ENCODE results near the gene TNFAIP8. TPM values are rescaled to one million over a fixed set of nuclear protein-coding genes. Genes with fewer than 3 reads are reported as not detected.
A peak's percentile ranks its signal among the peaks of the same experiment; 100 is the strongest.

TNFAIP8 gene
- total and polyA plus RNA-seq, 3 experiments from 2014 or later, result 207 to 311 (median 295) TPM

GRCh38 chr5:119333421-119333851 is 22.4 kb upstream of the TNFAIP8 start:
- no peak for DNase-seq

DNA sequence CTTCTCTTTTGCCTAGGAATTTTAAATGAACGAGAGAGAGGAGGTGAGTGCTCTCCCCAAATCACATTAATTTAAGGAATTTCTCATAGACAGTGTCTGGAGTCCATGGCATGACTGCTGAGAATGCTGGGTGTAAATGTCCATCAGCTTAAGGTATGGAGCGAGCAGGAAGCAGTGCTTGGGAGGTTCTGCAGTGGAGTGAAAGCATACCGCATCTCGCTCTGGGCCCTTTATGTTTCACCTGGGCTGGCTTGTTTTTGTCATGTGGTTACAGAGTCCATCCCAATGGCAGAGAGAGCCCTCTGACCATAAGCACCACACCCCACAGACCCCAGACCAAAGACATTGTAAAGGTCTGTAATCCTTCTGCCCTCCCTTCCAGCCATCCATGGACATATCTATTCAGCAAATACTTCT is 20.6 kb upstream of the TNFAIP8 start:
- Mint-ChIP-seq H3K9me3 (no peaks in the 10 kb centered on the region), H3K27ac (peak overlapping the region; percentile 37 to 99 (median 93)), H3K4me1 (peaks cover 94 to 98% (median 97%) of the 10 kb centered on the region in 3 donors), H3K36me3 (peaks cover 0 to 7% (median 6%) of the 10 kb centered on the region in 3 donors), H3K4me3 (peak overlapping the region; percentile 63 to 89 (median 87)), H3K27me3 (no peaks in the 10 kb centered on the region)
- Histone ChIP-seq H3K4me3 (ENCODE audit: low read length) (peak overlapping the region; percentile 44), H3K27me3 (ENCODE audit: insufficient read depth, low read length, poor library complexity, severe bottlenecking) (no peaks in the 10 kb centered on the region), H3K36me3 (ENCODE audit: insufficient read depth, low read length) (no peaks in the 10 kb centered on the region), H3K27ac (ENCODE audit: low read depth, low read length) (no peak overlapping the region), H3K4me1 (ENCODE audit: insufficient read depth, low read length) (peaks cover 98% of the 10 kb centered on the region), H3K9me3 (ENCODE audit: low read length) (no peaks in the 10 kb centered on the region)
- CTCF ChIA-PET, result interaction anchor here (1.2 to 3.9 kb wide), 7 partner anchors 20 to 347 kb away, joined by 3 to 19 read pairs (median 4); partner anchors contain the start of genes DTWD2 and TNFAIP8
- no peak for DNase-seq
- POLR2A ChIA-PET, result no interaction called here

More at GRCh38 chr5:119333421-119333851, 22.4 kb upstream of the TNFAIP8 start:
- Histone ChIP-seq H3K4me3 (ENCODE audit: low read length) (peak overlapping the region; percentile 27), H3K36me3 (ENCODE audit: insufficient read depth, low read length) (no peaks in the 10 kb centered on the region), H3K9me3 (ENCODE audit: low read length) (no peaks in the 10 kb centered on the region), H3K4me1 (ENCODE audit: insufficient read depth, low read length) (peaks cover 98% of the 10 kb centered on the region), H3K27ac (ENCODE audit: low read depth, low read length) (no peak overlapping the region), H3K27me3 (ENCODE audit: insufficient read depth, low read length, poor library complexity, severe bottlenecking) (no peaks in the 10 kb centered on the region)
- peak overlapping the region; percentile 89 to 99 (median 94) for H3K27ac Mint-ChIP-seq
- H3K4me1 Mint-ChIP-seq, result peaks cover 92 to 98% (median 97%) of the 10 kb centered on the region in 3 donors
- peak overlapping the region; percentile 83 to 89 (median 87) for H3K4me3 Mint-ChIP-seq
- POLR2A ChIA-PET, result interaction anchor here (0.6 to 0.7 kb wide), 2 partner anchors 10 to 39 kb away, joined by 3 to 7 read pairs; no protein-coding TSS in a partner anchor
- CTCF ChIA-PET, result interaction anchor here (1.1 to 7.5 kb wide), 5 partner anchors 11 to 64 kb away, joined by 3 to 39 read pairs (median 4); no protein-coding TSS in a partner anchor
- no peaks in the 10 kb centered on the region for H3K9me3 Mint-ChIP-seq
- no peaks in the 10 kb centered on the region for H3K27me3 Mint-ChIP-seq
- H3K36me3 Mint-ChIP-seq, result peaks cover 0 to 7% (median 4%) of the 10 kb centered on the region in 3 donors

DNA sequence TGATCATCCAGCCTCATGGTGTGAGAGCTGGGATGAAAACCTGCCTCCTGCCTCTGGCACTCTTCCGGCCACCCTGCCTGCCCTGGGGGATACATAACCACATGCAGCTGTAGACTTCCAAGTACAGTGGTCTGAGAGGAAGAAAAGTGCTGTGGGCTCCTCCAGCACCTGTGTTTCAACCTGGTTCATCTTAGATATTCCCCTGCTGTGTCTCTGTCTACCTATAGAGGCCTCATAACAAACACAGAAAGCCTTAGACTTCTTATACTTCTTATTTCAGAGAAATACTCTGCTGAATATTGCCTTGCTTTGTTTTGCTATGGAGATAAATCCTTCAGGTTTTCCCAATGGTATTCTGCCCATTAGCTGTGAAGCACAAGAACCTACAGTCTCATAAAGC is 19.6 kb upstream of the TNFAIP8 start:
- no peak for DNase-seq
- ChIA-PET POLR2A (interaction anchor here (1.6 kb wide), 1 partner anchor 21 kb away, joined by 5 read pairs; no protein-coding TSS in a partner anchor), CTCF (interaction anchor here (0.8 to 5.6 kb wide), 10 partner anchors 12 to 76 kb away, joined by 3 to 24 read pairs (median 4); partner anchors contain the start of gene TNFAIP8)
- Mint-ChIP-seq H3K4me3 (peak overlapping the region; percentile 66 to 89 (median 87)), H3K27me3 (no peaks in the 10 kb centered on the region), H3K9me3 (no peaks in the 10 kb centered on the region), H3K36me3 (peaks cover 0 to 7% (median 6%) of the 10 kb centered on the region in 3 donors), H3K27ac (peak overlapping the region; percentile 84 to 99 (median 95)), H3K4me1 (peaks cover 94 to 98% (median 97%) of the 10 kb centered on the region in 3 donors)
- H3K36me3 ChIP-seq (ENCODE audit: insufficient read depth, low read length), result no peaks in the 10 kb centered on the region
- peaks cover 98% of the 10 kb centered on the region for H3K4me1 ChIP-seq (ENCODE audit: insufficient read depth, low read length)
- H3K27me3 ChIP-seq (ENCODE audit: insufficient read depth, low read length, poor library complexity, severe bottlenecking), result no peaks in the 10 kb centered on the region
- H3K4me3 ChIP-seq (ENCODE audit: low read length), result peak overlapping the region; percentile 19
- no peak overlapping the region for H3K27ac ChIP-seq (ENCODE audit: low read depth, low read length)
- H3K9me3 ChIP-seq (ENCODE audit: low read length), result no peaks in the 10 kb centered on the region

DNA sequence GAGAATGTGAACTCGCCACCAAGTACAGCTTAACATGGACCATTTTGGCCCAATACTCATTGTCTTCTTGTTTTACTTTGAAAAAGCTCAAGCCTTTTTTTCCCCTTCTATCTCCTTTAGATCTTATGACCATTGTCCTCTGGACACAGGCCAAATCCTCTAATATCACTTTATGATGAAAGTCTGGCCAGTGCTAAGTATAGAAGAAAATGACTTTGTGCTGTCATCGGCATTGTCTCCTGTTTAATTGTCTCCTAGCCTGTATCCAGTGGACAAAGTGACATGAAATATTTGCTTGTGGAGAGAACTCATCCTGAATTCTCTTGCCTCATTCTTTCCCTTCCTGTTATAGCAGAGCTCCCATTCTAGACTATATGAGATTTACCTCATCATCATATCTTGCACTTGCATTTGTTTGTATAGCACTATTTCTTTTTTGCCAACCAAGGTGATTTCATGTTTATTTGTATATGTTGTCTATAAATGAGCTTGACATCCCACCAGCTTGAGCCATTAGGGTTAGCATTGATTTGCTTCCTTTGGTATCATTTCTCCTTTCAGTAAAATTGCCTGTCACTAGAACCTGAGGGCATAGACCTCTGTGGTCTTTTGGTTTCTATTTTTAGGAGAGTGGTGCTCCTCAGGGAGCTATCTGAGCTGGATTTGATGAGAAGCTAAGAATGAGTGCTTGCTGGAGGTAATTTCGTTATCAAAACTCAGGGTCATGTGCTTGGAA is 18.8 kb upstream of the TNFAIP8 start:
- peak overlapping the region; percentile 84 to 99 (median 94) for H3K27ac Mint-ChIP-seq
- no peaks in the 10 kb centered on the region for H3K27me3 Mint-ChIP-seq
- POLR2A ChIA-PET, result interaction anchor here (0.6 to 1.6 kb wide), 4 partner anchors 17 to 65 kb away, joined by 3 to 5 read pairs (median 4); no protein-coding TSS in a partner anchor
- Histone ChIP-seq H3K27me3 (ENCODE audit: insufficient read depth, low read length, poor library complexity, severe bottlenecking) (no peaks in the 10 kb centered on the region), H3K4me1 (ENCODE audit: insufficient read depth, low read length) (peaks cover 98% of the 10 kb centered on the region), H3K36me3 (ENCODE audit: insufficient read depth, low read length) (no peaks in the 10 kb centered on the region), H3K27ac (ENCODE audit: low read depth, low read length) (peak overlapping the region; percentile 26), H3K9me3 (ENCODE audit: low read length) (no peaks in the 10 kb centered on the region), H3K4me3 (ENCODE audit: low read length) (no peak overlapping the region)
- peak overlapping the region; percentile 56 to 86 (median 71) for H3K4me3 Mint-ChIP-seq
- H3K9me3 Mint-ChIP-seq, result no peaks in the 10 kb centered on the region
- no peak for DNase-seq
- CTCF ChIA-PET, result interaction anchor here (0.8 to 5.6 kb wide), 13 partner anchors 13 to 76 kb away, joined by 3 to 24 read pairs (median 4); partner anchors contain the start of gene TNFAIP8
- H3K4me1 Mint-ChIP-seq, result peaks cover 94 to 98% (median 97%) of the 10 kb centered on the region in 3 donors
- peaks cover 0 to 7% (median 6%) of the 10 kb centered on the region in 3 donors for H3K36me3 Mint-ChIP-seq

DNA sequence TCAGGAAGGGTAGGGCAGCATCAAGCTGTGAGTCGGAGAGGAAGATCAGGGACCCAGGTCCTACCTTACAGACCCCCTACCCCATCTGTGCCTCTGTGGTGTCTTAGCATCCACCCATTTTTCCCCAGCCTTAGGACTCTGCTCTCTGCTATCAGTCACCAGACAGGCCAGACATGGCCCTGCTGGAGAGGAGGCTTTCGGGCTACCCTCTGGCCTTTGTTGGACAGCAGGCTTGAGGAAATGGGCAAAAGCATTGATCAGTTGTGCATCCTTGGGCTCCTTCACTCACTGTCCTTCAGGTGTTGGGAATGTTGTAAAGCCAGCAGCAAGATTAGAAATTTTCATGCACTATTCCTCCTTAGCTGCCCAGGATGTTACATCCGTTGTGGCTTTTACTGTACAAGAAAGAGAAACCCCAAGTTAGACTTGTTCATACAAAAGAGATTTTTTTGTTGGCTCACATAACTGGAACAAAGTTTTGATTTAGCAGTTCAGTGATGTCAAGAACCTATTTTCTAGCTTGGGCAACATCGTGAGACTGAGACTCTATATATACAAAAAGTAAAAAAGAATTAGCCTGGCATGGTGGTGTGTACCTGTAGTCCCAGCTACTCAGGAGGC is 17.4 kb upstream of the TNFAIP8 start:
- H3K4me1 Mint-ChIP-seq, result peaks cover 92 to 98% (median 97%) of the 10 kb centered on the region in 3 donors
- peak overlapping the region; percentile 84 to 99 (median 94) for H3K27ac Mint-ChIP-seq
- no peaks in the 10 kb centered on the region for H3K36me3 ChIP-seq (ENCODE audit: insufficient read depth, low read length)
- peaks cover 98% of the 10 kb centered on the region for H3K4me1 ChIP-seq (ENCODE audit: insufficient read depth, low read length)
- H3K36me3 Mint-ChIP-seq, result peaks cover 0 to 7% (median 6%) of the 10 kb centered on the region in 3 donors
- H3K9me3 ChIP-seq (ENCODE audit: low read length), result no peaks in the 10 kb centered on the region
- DNase-seq, result peak in 1 of 5 donors; percentile 44
- peak overlapping the region; percentile 2 for H3K27ac ChIP-seq (ENCODE audit: low read depth, low read length)
- peak overlapping the region; percentile 24 for H3K4me3 ChIP-seq (ENCODE audit: low read length)
- no peaks in the 10 kb centered on the region for H3K9me3 Mint-ChIP-seq
- POLR2A ChIA-PET, result interaction anchor here (1.5 to 3.7 kb wide), 2 partner anchors 8 to 25 kb away, joined by 5 to 20 read pairs; no protein-coding TSS in a partner anchor
- no peaks in the 10 kb centered on the region for H3K27me3 ChIP-seq (ENCODE audit: insufficient read depth, low read length, poor library complexity, severe bottlenecking)
- H3K27me3 Mint-ChIP-seq, result no peaks in the 10 kb centered on the region
- peak overlapping the region; percentile 69 to 87 (median 76) for H3K4me3 Mint-ChIP-seq
- CTCF ChIA-PET, result interaction anchor here (0.5 to 5.6 kb wide), 10 partner anchors 15 to 350 kb away, joined by 3 to 24 read pairs (median 6); partner anchors contain the start of genes DTWD2 and TNFAIP8

GRCh38 chr5:119339344-119339743 is 16.5 kb upstream of the TNFAIP8 start:
- H3K27me3 Mint-ChIP-seq, result no peaks in the 10 kb centered on the region
- Histone ChIP-seq H3K27me3 (ENCODE audit: insufficient read depth, low read length, poor library complexity, severe bottlenecking) (no peaks in the 10 kb centered on the region), H3K4me1 (ENCODE audit: insufficient read depth, low read length) (peaks cover 100% of the 10 kb centered on the region), H3K4me3 (ENCODE audit: low read length) (peak overlapping the region; percentile 24), H3K27ac (ENCODE audit: low read depth, low read length) (peak overlapping the region; percentile 2), H3K36me3 (ENCODE audit: insufficient read depth, low read length) (no peaks in the 10 kb centered on the region), H3K9me3 (ENCODE audit: low read length) (no peaks in the 10 kb centered on the region)
- H3K9me3 Mint-ChIP-seq, result no peaks in the 10 kb centered on the region
- ChIA-PET CTCF (interaction anchor here (0.7 to 5.6 kb wide), 13 partner anchors 10 to 351 kb away, joined by 3 to 24 read pairs (median 6); partner anchors contain the start of genes DMXL1, DTWD2 and TNFAIP8), POLR2A (interaction anchor here (0.8 to 3.7 kb wide), 4 partner anchors 9 to 50 kb away, joined by 3 to 20 read pairs (median 7); no protein-coding TSS in a partner anchor)
- peaks cover 0 to 6% (median 5%) of the 10 kb centered on the region in 3 donors for H3K36me3 Mint-ChIP-seq
- peak overlapping the region in 5 of 7 donors; percentile 47 to 86 (median 83) for H3K4me3 Mint-ChIP-seq
- peak overlapping the region; percentile 84 to 99 (median 94) for H3K27ac Mint-ChIP-seq
- no peak for DNase-seq
- peaks cover 95 to 100% (median 100%) of the 10 kb centered on the region in 3 donors for H3K4me1 Mint-ChIP-seq

DNA sequence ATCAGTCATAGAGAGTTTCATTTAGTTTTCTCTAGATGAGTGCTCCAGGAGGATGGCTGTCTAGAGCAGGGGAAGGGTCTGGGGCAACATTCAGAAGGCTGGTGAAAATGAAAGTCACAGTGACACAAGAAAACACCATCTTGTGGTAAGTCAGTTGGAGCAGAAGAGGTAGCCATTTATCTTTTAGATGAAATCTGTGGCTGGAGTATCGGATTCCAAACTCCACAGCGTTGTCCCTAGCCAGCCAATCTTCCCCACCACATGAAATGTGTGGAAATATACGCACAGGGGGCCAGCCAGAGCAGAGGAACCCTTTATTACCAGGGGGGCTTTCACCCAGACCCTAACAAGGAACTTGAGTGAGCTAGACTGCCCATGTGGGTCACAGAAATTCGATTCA is 15.9 kb upstream of the TNFAIP8 start:
- CTCF ChIA-PET, result interaction anchor here (0.8 to 5.6 kb wide), 14 partner anchors 8 to 352 kb away, joined by 3 to 24 read pairs (median 6); partner anchors contain the start of genes DMXL1, DTWD2 and TNFAIP8
- H3K27me3 ChIP-seq (ENCODE audit: insufficient read depth, low read length, poor library complexity, severe bottlenecking), result no peaks in the 10 kb centered on the region
- H3K27ac Mint-ChIP-seq, result peak overlapping the region; percentile 84 to 99 (median 94)
- no peaks in the 10 kb centered on the region for H3K9me3 ChIP-seq (ENCODE audit: low read length)
- H3K4me3 Mint-ChIP-seq, result peak overlapping the region; percentile 75 to 93 (median 83)
- H3K9me3 Mint-ChIP-seq, result no peaks in the 10 kb centered on the region
- no peaks in the 10 kb centered on the region for H3K27me3 Mint-ChIP-seq
- H3K36me3 ChIP-seq (ENCODE audit: insufficient read depth, low read length), result no peaks in the 10 kb centered on the region
- H3K4me1 ChIP-seq (ENCODE audit: insufficient read depth, low read length), result peaks cover 99% of the 10 kb centered on the region
- peaks cover 0 to 4% (median 3%) of the 10 kb centered on the region in 3 donors for H3K36me3 Mint-ChIP-seq
- peaks cover 94 to 98% (median 98%) of the 10 kb centered on the region in 3 donors for H3K4me1 Mint-ChIP-seq
- peak overlapping the region; percentile 7 for H3K27ac ChIP-seq (ENCODE audit: low read depth, low read length)
- POLR2A ChIA-PET, result interaction anchor here (1.0 to 3.7 kb wide), 7 partner anchors 10 to 269 kb away, joined by 3 to 20 read pairs (median 7); partner anchors contain the start of genes DMXL1 and TNFAIP8
- no peak for DNase-seq
- H3K4me3 ChIP-seq (ENCODE audit: low read length), result peak overlapping the region; percentile 54

Measured in CD8-positive, alpha-beta memory T cell (primary cell).